ENCODE data around the gene LAMP2. TPM values are rescaled to one million over a fixed set of nuclear protein-coding genes. Genes with fewer than 3 reads are reported as not detected.

LAMP2 gene
- total RNA-seq, 1 donor from 2014 or later, result 146 TPM

DNA sequence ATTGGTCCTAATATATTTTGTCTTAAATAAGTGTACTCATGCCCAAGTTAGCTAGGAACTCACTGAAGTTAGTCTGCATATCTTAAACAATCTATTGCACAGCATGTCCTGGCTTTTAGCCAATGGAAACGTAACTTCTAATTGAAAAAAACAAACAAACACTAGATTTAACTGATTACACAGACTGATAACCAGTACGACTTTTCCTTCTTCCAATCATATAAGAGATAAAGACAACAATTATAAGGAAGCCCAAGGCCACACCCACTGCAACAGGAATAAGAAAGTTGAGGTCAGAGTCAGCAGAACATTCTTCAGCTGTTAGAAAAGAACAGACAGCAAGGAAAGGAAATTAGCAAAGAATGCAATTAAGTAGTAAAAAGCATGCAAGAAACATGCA, 40.8 kb downstream of the LAMP2 start:
- TF ChIP-seq, protein P1, sequence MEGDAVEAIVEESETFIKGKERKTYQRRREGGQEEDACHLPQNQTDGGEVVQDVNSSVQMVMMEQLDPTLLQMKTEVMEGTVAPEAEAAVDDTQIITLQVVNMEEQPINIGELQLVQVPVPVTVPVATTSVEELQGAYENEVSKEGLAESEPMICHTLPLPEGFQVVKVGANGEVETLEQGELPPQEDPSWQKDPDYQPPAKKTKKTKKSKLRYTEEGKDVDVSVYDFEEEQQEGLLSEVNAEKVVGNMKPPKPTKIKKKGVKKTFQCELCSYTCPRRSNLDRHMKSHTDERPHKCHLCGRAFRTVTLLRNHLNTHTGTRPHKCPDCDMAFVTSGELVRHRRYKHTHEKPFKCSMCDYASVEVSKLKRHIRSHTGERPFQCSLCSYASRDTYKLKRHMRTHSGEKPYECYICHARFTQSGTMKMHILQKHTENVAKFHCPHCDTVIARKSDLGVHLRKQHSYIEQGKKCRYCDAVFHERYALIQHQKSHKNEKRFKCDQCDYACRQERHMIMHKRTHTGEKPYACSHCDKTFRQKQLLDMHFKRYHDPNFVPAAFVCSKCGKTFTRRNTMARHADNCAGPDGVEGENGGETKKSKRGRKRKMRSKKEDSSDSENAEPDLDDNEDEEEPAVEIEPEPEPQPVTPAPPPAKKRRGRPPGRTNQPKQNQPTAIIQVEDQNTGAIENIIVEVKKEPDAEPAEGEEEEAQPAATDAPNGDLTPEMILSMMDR (IDR thresholded peaks at IDR 0.05; ENCODE audit: insufficient read depth, low read depth, low read length), result no peak
- no peak for TF ChIP-seq EZH2 (IDR thresholded peaks at IDR 0.05; ENCODE audit: insufficient read depth, low read length)
- H3K4me3 ChIP-seq (ENCODE audit: insufficient read depth, low read depth, low read length), result no peak overlapping the region
- H3K9me3 ChIP-seq (ENCODE audit: insufficient read depth, low read depth, low read length), result no peaks in the 10 kb centered on the region
- no peaks in the 10 kb centered on the region for H3K27me3 ChIP-seq (ENCODE audit: insufficient read depth, low read length)
- Mint-ChIP-seq H3K36me3 (ENCODE audit: low read depth, unreplicated experiment) (no peaks in the 10 kb centered on the region), H3K27ac (ENCODE audit: unreplicated experiment) (no peak overlapping the region), H3K27me3 (ENCODE audit: low read depth, unreplicated experiment) (no peaks in the 10 kb centered on the region), H3K4me3 (ENCODE audit: unreplicated experiment) (no peak overlapping the region), H3K4me1 (ENCODE audit: low read depth, unreplicated experiment) (peaks cover 5% of the 10 kb centered on the region), H3K9me3 (ENCODE audit: unreplicated experiment) (no peaks in the 10 kb centered on the region)
- no peaks in the 10 kb centered on the region for H3K36me3 ChIP-seq (ENCODE audit: insufficient read depth, low read length)
- H4K20me1 ChIP-seq (ENCODE audit: insufficient read depth, low read length), result no peaks in the 10 kb centered on the region
- no peak overlapping the region for H2AFZ ChIP-seq (ENCODE audit: low read depth, low read length)
- no peak overlapping the region for H3K4me2 ChIP-seq (ENCODE audit: low read length)
- FAIRE-seq (peak; percentile 64), DNase-seq (ENCODE audit: low read depth) (no peak)
- H3K27ac ChIP-seq (ENCODE audit: low read depth, low read length), result no peak overlapping the region
- H3K4me1 ChIP-seq (ENCODE audit: insufficient read depth, low read length), result peaks cover 9% of the 10 kb centered on the region
- H3K9ac ChIP-seq (ENCODE audit: low read length), result no peak overlapping the region
- H3K79me2 ChIP-seq (ENCODE audit: insufficient read depth, low read length), result no peaks in the 10 kb centered on the region

DNA sequence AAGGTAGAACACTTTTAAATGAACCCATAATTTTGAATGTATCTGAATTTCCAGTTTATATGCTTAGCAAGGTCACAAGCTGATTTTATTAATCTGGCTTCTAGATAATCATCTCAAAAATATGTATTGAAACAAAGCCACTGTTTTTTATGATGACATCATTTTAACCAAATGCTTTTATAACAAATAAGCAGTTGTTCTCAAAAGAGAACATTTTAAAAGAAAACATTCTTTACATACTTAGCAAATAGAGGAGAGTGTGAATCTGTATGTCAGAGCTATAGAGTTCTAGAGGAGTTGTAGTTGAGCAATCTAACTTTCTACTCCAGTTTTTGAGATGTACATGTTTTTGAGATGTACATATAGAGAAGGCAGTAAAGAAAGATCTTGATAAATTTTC, 42.5 kb downstream of the LAMP2 start:
- Histone ChIP-seq H3K79me2 (ENCODE audit: insufficient read depth, low read length) (no peaks in the 10 kb centered on the region), H3K27ac (ENCODE audit: low read depth, low read length) (no peak overlapping the region), H3K36me3 (ENCODE audit: insufficient read depth, low read length) (no peaks in the 10 kb centered on the region), H3K9ac (ENCODE audit: low read length) (no peak overlapping the region), H2AFZ (ENCODE audit: low read depth, low read length) (no peak overlapping the region), H3K9me3 (ENCODE audit: insufficient read depth, low read depth, low read length) (no peaks in the 10 kb centered on the region), H4K20me1 (ENCODE audit: insufficient read depth, low read length) (no peaks in the 10 kb centered on the region), H3K4me2 (ENCODE audit: low read length) (peak overlapping the region; percentile 2), H3K4me1 (ENCODE audit: insufficient read depth, low read length) (peaks cover 9% of the 10 kb centered on the region), H3K4me3 (ENCODE audit: insufficient read depth, low read depth, low read length) (no peak overlapping the region), H3K27me3 (ENCODE audit: insufficient read depth, low read length) (no peaks in the 10 kb centered on the region)
- Mint-ChIP-seq H3K4me1 (ENCODE audit: low read depth, unreplicated experiment) (peaks cover 5% of the 10 kb centered on the region), H3K36me3 (ENCODE audit: low read depth, unreplicated experiment) (no peaks in the 10 kb centered on the region), H3K9me3 (ENCODE audit: unreplicated experiment) (no peaks in the 10 kb centered on the region), H3K27ac (ENCODE audit: unreplicated experiment) (no peak overlapping the region), H3K27me3 (ENCODE audit: low read depth, unreplicated experiment) (no peaks in the 10 kb centered on the region), H3K4me3 (ENCODE audit: unreplicated experiment) (no peak overlapping the region)
- TF ChIP-seq, protein P1 (IDR thresholded peaks at IDR 0.05; ENCODE audit: insufficient read depth, low read depth, low read length), result no peak
- no peak for TF ChIP-seq EZH2 (IDR thresholded peaks at IDR 0.05; ENCODE audit: insufficient read depth, low read length)
- DNase-seq (ENCODE audit: low read depth), result peak; percentile 14
- FAIRE-seq, result peak; percentile 92

DNA sequence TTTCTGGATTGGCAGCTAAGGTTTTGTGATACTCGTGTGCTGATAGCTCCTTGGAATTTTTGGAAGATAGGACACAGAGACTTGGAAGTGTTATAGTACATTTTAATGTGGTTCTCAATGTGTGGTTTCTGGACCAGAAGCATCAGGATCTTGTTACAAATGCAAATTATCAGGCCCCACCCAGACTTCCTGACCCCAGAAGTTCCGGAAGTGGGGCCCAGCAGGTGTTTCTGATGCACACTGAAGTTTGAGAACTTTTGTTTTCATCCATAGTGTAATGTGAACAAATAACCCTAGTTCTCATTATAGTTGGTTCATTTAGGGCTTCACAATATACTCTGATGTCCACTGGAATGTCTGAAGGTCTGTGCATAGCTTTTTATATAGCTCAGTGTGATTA, 49.6 kb downstream of the LAMP2 start:
- Mint-ChIP-seq H3K4me3 (ENCODE audit: unreplicated experiment) (no peak overlapping the region), H3K9me3 (ENCODE audit: unreplicated experiment) (no peaks in the 10 kb centered on the region), H3K4me1 (ENCODE audit: low read depth, unreplicated experiment) (no peaks in the 10 kb centered on the region), H3K27me3 (ENCODE audit: low read depth, unreplicated experiment) (no peaks in the 10 kb centered on the region), H3K36me3 (ENCODE audit: low read depth, unreplicated experiment) (no peaks in the 10 kb centered on the region), H3K27ac (ENCODE audit: unreplicated experiment) (no peak overlapping the region)
- no peak overlapping the region for H3K27ac ChIP-seq (ENCODE audit: low read depth, low read length)
- H3K9me3 ChIP-seq (ENCODE audit: insufficient read depth, low read depth, low read length), result no peaks in the 10 kb centered on the region
- H4K20me1 ChIP-seq (ENCODE audit: insufficient read depth, low read length), result no peaks in the 10 kb centered on the region
- H3K36me3 ChIP-seq (ENCODE audit: insufficient read depth, low read length), result no peaks in the 10 kb centered on the region
- H3K4me1 ChIP-seq (ENCODE audit: insufficient read depth, low read length), result no peaks in the 10 kb centered on the region
- H2AFZ ChIP-seq (ENCODE audit: low read depth, low read length), result no peak overlapping the region
- DNase-seq (ENCODE audit: low read depth), result no peak
- H3K4me2 ChIP-seq (ENCODE audit: low read length), result no peak overlapping the region
- H3K79me2 ChIP-seq (ENCODE audit: insufficient read depth, low read length), result no peaks in the 10 kb centered on the region
- no peaks in the 10 kb centered on the region for H3K27me3 ChIP-seq (ENCODE audit: insufficient read depth, low read length)
- no peak overlapping the region for H3K4me3 ChIP-seq (ENCODE audit: insufficient read depth, low read depth, low read length)
- TF ChIP-seq, protein P1 (IDR thresholded peaks at IDR 0.05; ENCODE audit: insufficient read depth, low read depth, low read length), result no peak
- TF ChIP-seq EZH2 (IDR thresholded peaks at IDR 0.05; ENCODE audit: insufficient read depth, low read length), result no peak
- H3K9ac ChIP-seq (ENCODE audit: low read length), result no peak overlapping the region
- no peak for FAIRE-seq
